AG04449 (cell line): ENCODE measurements around the gene GDF9.

Source experiments
- CTCF ChIA-PET: fragments of 350-600 bp; formaldehyde crosslinking; extraction: SDS; loops from one replicate; lab custom pipeline; 2021; ENCODE audit warnings: antibody characterized with exemption; lab: Yijun Ruan, JAX
- POLR2A ChIA-PET: fragments of 400-600, 350-600 bp; formaldehyde crosslinking; extraction: SDS; loops from one replicate; lab custom pipeline; 2020; ENCODE audit warnings: antibody characterized with exemption, inconsistent platforms; lab: Yijun Ruan, JAX
- DNase-seq: peaks from one replicate; pipeline ENCODE4 v3.0.0-alpha.2; 2010; ENCODE audit warnings: low read depth, low spot score
- H3K4me3 ChIP-seq: 2 replicates; pipeline ENCODE4 v1.5.1; 2011; ENCODE audit warnings: low read depth, mild to moderate bottlenecking, control low read depth, low read length
- TF ChIP-seq, protein P1 (sequence below): IDR thresholded peaks from one replicate; pipeline ENCODE4 v1.5.1; 2011; ENCODE audit warnings: mild to moderate bottlenecking, moderate library complexity, low read length, control low read depth, inconsistent platforms; ENCODE audit not compliant: insufficient read depth; ENCODE audit errors: missing control alignments

Gene GDF9, protein sequence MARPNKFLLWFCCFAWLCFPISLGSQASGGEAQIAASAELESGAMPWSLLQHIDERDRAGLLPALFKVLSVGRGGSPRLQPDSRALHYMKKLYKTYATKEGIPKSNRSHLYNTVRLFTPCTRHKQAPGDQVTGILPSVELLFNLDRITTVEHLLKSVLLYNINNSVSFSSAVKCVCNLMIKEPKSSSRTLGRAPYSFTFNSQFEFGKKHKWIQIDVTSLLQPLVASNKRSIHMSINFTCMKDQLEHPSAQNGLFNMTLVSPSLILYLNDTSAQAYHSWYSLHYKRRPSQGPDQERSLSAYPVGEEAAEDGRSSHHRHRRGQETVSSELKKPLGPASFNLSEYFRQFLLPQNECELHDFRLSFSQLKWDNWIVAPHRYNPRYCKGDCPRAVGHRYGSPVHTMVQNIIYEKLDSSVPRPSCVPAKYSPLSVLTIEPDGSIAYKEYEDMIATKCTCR

GRCh38 chr5:132866342-132867045, at the start of gene GDF9, which contains the start of gene UQCRQ:
GDF9 (minus strand) TSS chr5:132866469; CDS start chr5:132864533, 1,936 bp downstream.
UQCRQ (plus strand) TSS chr5:132866642; CDS start chr5:132866882, 240 bp downstream.
- TF ChIP-seq, protein P1, sequence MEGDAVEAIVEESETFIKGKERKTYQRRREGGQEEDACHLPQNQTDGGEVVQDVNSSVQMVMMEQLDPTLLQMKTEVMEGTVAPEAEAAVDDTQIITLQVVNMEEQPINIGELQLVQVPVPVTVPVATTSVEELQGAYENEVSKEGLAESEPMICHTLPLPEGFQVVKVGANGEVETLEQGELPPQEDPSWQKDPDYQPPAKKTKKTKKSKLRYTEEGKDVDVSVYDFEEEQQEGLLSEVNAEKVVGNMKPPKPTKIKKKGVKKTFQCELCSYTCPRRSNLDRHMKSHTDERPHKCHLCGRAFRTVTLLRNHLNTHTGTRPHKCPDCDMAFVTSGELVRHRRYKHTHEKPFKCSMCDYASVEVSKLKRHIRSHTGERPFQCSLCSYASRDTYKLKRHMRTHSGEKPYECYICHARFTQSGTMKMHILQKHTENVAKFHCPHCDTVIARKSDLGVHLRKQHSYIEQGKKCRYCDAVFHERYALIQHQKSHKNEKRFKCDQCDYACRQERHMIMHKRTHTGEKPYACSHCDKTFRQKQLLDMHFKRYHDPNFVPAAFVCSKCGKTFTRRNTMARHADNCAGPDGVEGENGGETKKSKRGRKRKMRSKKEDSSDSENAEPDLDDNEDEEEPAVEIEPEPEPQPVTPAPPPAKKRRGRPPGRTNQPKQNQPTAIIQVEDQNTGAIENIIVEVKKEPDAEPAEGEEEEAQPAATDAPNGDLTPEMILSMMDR = peak; percentile 53
- ChIA-PET CTCF (interaction anchor here (0.8 to 6.3 kb wide), 18 partner anchors 10 to 479 kb away, joined by 3 to 60 read pairs (median 4); partner anchors contain the start of genes KIF3A and SHROOM1), POLR2A (interaction anchor here (0.8 to 1.0 kb wide), 2 partner anchors 11 to 13 kb away, joined by 3 to 4 read pairs; no protein-coding TSS in a partner anchor)
- peak; percentile 98 for DNase-seq
- H3K4me3 ChIP-seq = peak within 1 kb of the TSS; percentile 92

DNA sequence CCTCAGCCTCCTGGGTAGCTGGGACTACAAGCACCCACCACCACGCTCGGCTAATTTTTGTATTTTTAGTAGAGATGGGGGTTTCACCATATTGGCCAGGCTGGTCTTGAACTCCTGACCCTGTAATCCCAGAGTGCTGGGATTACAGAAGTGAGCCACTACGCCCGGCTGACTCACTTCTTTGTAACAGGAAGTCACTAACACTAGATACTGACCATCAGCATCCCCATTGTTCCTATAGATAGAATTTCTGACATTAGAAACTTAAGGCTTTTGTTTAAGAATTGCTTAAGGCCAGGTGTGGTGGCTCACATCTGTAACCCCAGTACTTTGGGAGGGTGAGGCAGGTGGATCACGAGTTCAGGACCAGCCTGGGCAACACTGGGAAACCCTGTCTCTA, 49.4 kb upstream of the GDF9 start:
- H3K4me3 ChIP-seq = no peak overlapping the region
- ChIA-PET POLR2A (no interaction called here), CTCF (no interaction called here)
- no peak for DNase-seq
- TF ChIP-seq, protein P1 = no peak

DNA sequence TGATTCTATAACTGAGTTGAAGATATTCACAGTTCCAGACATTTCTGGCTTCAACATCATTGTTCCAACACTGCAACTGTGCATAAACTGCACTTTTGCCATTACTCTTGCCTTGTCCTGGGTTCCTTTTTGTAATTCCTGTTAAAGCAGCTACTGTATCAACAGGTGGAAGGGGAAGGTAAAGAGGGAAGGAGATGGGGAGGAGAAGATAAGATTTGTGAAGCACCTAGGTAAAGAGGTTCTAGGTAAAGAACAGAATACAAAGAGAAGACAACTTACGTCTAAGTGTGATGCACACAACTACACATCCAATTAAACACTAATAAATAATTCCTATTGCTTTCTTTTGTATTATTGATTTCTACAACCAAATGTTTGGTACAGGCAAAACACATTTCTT, 43.4 kb upstream of the GDF9 start:
- ChIA-PET POLR2A (interaction anchor here (0.6 kb wide), 1 partner anchor 142 kb away, joined by 3 read pairs; no protein-coding TSS in a partner anchor), CTCF (no interaction called here)
- H3K4me3 ChIP-seq = no peak overlapping the region
- DNase-seq = no peak
- TF ChIP-seq, protein P1 = no peak

- no peak for DNase-seq
- POLR2A ChIA-PET = no interaction called here
- CTCF ChIA-PET = no interaction called here
- TF ChIP-seq, protein P1 = no peak
- no peak overlapping the region for H3K4me3 ChIP-seq
Observed at GRCh38 chr5:132907161-132907560, 40.9 kb upstream of the GDF9 start.

- TF ChIP-seq, protein P1 = no peak
- POLR2A ChIA-PET = interaction anchor here (0.6 kb wide), 1 partner anchor 25 kb away, joined by 4 read pairs; no protein-coding TSS in a partner anchor
- DNase-seq = no peak
- CTCF ChIA-PET = interaction anchor here (0.9 kb wide), 1 partner anchor 11 kb away, joined by 3 read pairs; no protein-coding TSS in a partner anchor
- no peak overlapping the region for H3K4me3 ChIP-seq
Observed at GRCh38 chr5:132905938-132906337, 39.7 kb upstream of the GDF9 start.
